ENCODE data around the gene NTRK2.

NTRK2 gene

DNA sequence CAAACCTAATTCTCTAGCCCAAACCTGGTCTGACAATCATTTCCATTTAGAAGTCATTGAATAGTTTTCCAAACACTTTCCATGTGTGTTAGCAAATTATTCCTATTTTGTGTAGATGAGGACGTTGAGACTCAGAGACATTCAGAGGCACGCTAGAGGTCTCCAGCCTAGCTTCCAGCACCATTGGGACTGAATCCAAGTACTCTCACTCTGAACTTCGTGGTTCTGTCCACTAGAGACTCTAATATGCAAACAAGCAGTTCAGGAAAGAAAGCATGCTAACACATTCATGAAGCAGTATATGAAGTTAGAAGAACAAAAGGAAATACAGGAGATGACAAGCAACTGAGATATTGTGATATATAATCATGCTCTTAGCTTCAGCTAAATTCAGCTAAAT is 354.8 kb downstream of the NTRK2 start:
- Histone ChIP-seq H3K9me2 (replicated peaks; ENCODE audit: control insufficient read depth, low read length) (no peaks in the 10 kb centered on the region), H4K20me1 (ENCODE audit: control insufficient read depth, insufficient read depth, low read depth, low read length) (no peaks in the 10 kb centered on the region), H3K36me3 (ENCODE audit: control insufficient read depth, low read length) (no peaks in the 10 kb centered on the region), H3K79me2 (ENCODE audit: control insufficient read depth, low read length) (no peaks in the 10 kb centered on the region), H3K4me1 (ENCODE audit: control insufficient read depth, low read length) (no peaks in the 10 kb centered on the region), H3K27me3 (ENCODE audit: control insufficient read depth, low read length) (no peaks in the 10 kb centered on the region), H3K4me2 (ENCODE audit: low read length) (no peak overlapping the region), H3K27ac (ENCODE audit: low read depth, low read length) (no peak overlapping the region), H3F3A (ENCODE audit: control insufficient read depth, insufficient read depth) (no peaks in the 10 kb centered on the region), H3K4me3 (ENCODE audit: low read length) (no peak overlapping the region), H3K9me3 (ENCODE audit: control insufficient read depth, insufficient read depth, low read length) (0 out of 2 replicates have a peak, but pooled peaks cover under 1% of the 10 kb centered on the region)
- TF ChIP-seq EZH2phosphoT487 (IDR thresholded peaks at IDR 0.05; ENCODE audit: borderline replicate concordance, low read length) = no peak
- TF ChIP-seq, protein P1, sequence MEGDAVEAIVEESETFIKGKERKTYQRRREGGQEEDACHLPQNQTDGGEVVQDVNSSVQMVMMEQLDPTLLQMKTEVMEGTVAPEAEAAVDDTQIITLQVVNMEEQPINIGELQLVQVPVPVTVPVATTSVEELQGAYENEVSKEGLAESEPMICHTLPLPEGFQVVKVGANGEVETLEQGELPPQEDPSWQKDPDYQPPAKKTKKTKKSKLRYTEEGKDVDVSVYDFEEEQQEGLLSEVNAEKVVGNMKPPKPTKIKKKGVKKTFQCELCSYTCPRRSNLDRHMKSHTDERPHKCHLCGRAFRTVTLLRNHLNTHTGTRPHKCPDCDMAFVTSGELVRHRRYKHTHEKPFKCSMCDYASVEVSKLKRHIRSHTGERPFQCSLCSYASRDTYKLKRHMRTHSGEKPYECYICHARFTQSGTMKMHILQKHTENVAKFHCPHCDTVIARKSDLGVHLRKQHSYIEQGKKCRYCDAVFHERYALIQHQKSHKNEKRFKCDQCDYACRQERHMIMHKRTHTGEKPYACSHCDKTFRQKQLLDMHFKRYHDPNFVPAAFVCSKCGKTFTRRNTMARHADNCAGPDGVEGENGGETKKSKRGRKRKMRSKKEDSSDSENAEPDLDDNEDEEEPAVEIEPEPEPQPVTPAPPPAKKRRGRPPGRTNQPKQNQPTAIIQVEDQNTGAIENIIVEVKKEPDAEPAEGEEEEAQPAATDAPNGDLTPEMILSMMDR (IDR thresholded peaks at IDR 0.05; ENCODE audit: low read depth, low read length, poor library complexity, severe bottlenecking) = no peak

DNA sequence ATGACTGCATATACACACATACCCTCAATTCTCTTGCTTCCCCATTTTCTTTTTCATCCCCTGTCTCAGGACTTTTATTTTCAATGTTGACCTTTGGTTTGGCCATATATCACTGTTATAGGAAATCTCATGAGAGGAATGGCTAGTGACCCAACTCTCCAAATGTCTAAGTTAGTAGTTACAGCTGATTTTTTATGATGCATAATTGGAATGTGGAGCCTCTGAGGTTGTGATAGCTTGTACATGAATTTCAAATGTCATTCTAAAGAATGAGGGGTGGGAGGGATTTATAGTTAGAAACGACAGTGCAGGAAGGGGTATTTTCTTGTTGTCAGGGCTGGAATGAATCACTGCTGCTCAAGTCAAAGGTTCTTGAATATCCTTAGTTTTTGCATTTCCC is 356.1 kb downstream of the NTRK2 start:
- Histone ChIP-seq H3K27ac (ENCODE audit: low read depth, low read length) (no peak overlapping the region), H4K20me1 (ENCODE audit: control insufficient read depth, insufficient read depth, low read depth, low read length) (no peaks in the 10 kb centered on the region), H3K4me1 (ENCODE audit: control insufficient read depth, low read length) (no peaks in the 10 kb centered on the region), H3F3A (ENCODE audit: control insufficient read depth, insufficient read depth) (no peaks in the 10 kb centered on the region), H3K4me3 (ENCODE audit: low read length) (no peak overlapping the region), H3K79me2 (ENCODE audit: control insufficient read depth, low read length) (no peaks in the 10 kb centered on the region), H3K27me3 (ENCODE audit: control insufficient read depth, low read length) (no peaks in the 10 kb centered on the region), H3K36me3 (ENCODE audit: control insufficient read depth, low read length) (no peaks in the 10 kb centered on the region), H3K4me2 (ENCODE audit: low read length) (no peak overlapping the region), H3K9me3 (ENCODE audit: control insufficient read depth, insufficient read depth, low read length) (0 out of 2 replicates have a peak, but pooled peaks cover 3% of the 10 kb centered on the region), H3K9me2 (replicated peaks; ENCODE audit: control insufficient read depth, low read length) (no peaks in the 10 kb centered on the region)
- no peak for TF ChIP-seq EZH2phosphoT487 (IDR thresholded peaks at IDR 0.05; ENCODE audit: borderline replicate concordance, low read length)
- TF ChIP-seq, protein P1 (IDR thresholded peaks at IDR 0.05; ENCODE audit: low read depth, low read length, poor library complexity, severe bottlenecking) = no peak

DNA sequence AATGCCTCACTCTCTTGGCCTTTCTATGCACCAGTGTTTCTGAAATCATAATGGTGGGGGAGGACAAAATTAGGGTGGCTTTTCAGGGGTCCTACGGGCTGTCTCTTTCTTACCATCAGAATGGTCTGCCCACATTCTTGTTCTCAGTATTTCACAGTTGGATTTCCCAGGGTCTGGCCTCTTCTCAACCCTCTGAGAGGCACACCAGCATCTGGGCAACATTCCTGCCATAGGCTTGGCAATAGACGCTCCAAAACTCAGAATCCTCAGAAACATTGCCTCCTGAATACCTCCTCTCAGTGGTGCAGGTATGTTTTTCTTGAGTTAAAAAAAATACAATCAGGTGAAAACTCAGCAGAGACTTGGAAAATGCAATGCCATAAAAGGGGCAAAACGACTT is 358.3 kb downstream of the NTRK2 start:
- H3K4me1 ChIP-seq (ENCODE audit: control insufficient read depth, low read length) = no peaks in the 10 kb centered on the region
- H3K9me3 ChIP-seq (ENCODE audit: control insufficient read depth, insufficient read depth, low read length) = 0 out of 2 replicates have a peak, but pooled peaks cover 3% of the 10 kb centered on the region
- no peaks in the 10 kb centered on the region for H3K79me2 ChIP-seq (ENCODE audit: control insufficient read depth, low read length)
- TF ChIP-seq, protein P1 (IDR thresholded peaks at IDR 0.05; ENCODE audit: low read depth, low read length, poor library complexity, severe bottlenecking) = no peak
- H3K27me3 ChIP-seq (ENCODE audit: control insufficient read depth, low read length) = no peaks in the 10 kb centered on the region
- no peak overlapping the region for H3K4me3 ChIP-seq (ENCODE audit: low read length)
- no peaks in the 10 kb centered on the region for H3K36me3 ChIP-seq (ENCODE audit: control insufficient read depth, low read length)
- no peaks in the 10 kb centered on the region for H3F3A ChIP-seq (ENCODE audit: control insufficient read depth, insufficient read depth)
- no peaks in the 10 kb centered on the region for H3K9me2 ChIP-seq (replicated peaks; ENCODE audit: control insufficient read depth, low read length)
- no peaks in the 10 kb centered on the region for H4K20me1 ChIP-seq (ENCODE audit: control insufficient read depth, insufficient read depth, low read depth, low read length)
- H3K4me2 ChIP-seq (ENCODE audit: low read length) = no peak overlapping the region
- no peak overlapping the region for H3K27ac ChIP-seq (ENCODE audit: low read depth, low read length)

DNA sequence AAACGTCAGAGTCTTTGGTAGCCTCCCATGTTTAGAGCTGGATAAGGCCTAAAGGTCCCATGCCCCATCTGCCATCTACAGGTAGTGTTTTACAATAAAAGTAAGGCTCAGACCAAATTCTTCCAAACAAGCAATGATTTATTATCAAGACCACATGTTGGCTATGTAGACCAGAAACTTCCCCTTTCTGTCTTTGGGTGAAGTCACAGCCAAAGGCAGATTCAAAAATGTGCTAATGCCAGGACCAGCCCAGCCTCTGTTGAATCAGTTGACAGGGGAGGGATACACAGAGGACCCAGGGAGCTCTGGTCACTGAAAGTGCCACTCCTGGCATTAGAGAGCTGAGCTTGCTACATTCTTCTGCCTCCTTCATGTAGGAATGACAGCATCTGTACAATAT is 360.8 kb downstream of the NTRK2 start:
- Histone ChIP-seq H3F3A (ENCODE audit: control insufficient read depth, insufficient read depth) (no peaks in the 10 kb centered on the region), H3K79me2 (ENCODE audit: control insufficient read depth, low read length) (no peaks in the 10 kb centered on the region), H3K4me2 (ENCODE audit: low read length) (no peak overlapping the region), H3K36me3 (ENCODE audit: control insufficient read depth, low read length) (no peaks in the 10 kb centered on the region), H3K9me3 (ENCODE audit: control insufficient read depth, insufficient read depth, low read length) (0 out of 2 replicates have a peak, but pooled peaks cover 3% of the 10 kb centered on the region), H3K9me2 (replicated peaks; ENCODE audit: control insufficient read depth, low read length) (no peaks in the 10 kb centered on the region), H3K4me1 (ENCODE audit: control insufficient read depth, low read length) (no peaks in the 10 kb centered on the region), H3K27me3 (ENCODE audit: control insufficient read depth, low read length) (no peaks in the 10 kb centered on the region), H3K4me3 (ENCODE audit: low read length) (no peak overlapping the region), H4K20me1 (ENCODE audit: control insufficient read depth, insufficient read depth, low read depth, low read length) (no peaks in the 10 kb centered on the region), H3K27ac (ENCODE audit: low read depth, low read length) (no peak overlapping the region)
- TF ChIP-seq EZH2phosphoT487 (IDR thresholded peaks at IDR 0.05; ENCODE audit: borderline replicate concordance, low read length) = no peak
- TF ChIP-seq, protein P1 (IDR thresholded peaks at IDR 0.05; ENCODE audit: low read depth, low read length, poor library complexity, severe bottlenecking) = no peak
